ENCODE results near the gene CNTN5. TPM values are rescaled to one million over a fixed set of nuclear protein-coding genes. Genes with fewer than 3 reads are reported as not detected.

CNTN5 gene
- total and polyA plus RNA-seq, 2 experiments from 2014 or later = not detected

DNA sequence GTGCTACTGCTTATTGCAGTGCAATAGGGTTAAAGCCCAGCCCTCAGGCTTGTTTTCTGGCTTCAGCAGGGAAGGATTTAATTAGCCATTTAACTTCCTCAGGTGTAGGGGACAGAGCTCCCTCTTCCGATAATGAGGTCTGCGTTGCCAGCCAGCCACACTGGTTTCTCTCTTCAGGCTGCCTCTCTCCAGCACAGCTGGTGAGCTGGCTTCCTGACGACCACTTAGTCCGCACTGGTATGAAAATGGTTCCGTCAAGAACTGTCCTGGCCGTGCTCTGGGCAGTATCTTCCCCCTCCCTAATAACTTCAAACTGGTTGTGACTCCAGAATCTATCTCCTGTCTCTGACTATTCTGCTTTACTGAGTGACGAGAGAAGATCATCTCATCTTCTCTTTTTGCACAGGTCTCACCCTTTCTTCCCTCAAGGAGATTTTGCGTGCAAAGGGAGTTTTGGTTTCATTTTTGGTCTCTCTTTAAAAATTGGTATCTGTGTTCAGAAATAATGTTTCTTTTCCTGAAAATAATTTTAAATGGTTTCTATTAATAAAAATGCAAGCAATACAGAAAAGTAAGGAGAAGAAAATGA is 49.2 kb downstream of the CNTN5 start:
- no peaks in the 10 kb centered on the region for H3K27me3 ChIP-seq (replicated peaks; ENCODE audit: insufficient read depth)
- no peak overlapping the region for H3K4me2 ChIP-seq (ENCODE audit: unreplicated experiment)
- WGBS, 2 experiments (ENCODE audit: low coverage in 1 of 2, low lambda C conversion rate in 2 of 2, missing lambda C conversion rate in 2 of 2) = 2 to 4% methylated on average over 8 of the region's 8 CpGs
- H3F3A ChIP-seq (ENCODE audit: insufficient read depth) = no peaks in the 10 kb centered on the region
- no peak overlapping the region for H3K27ac ChIP-seq
- H3K79me2 ChIP-seq (ENCODE audit: insufficient read depth) = no peaks in the 10 kb centered on the region
- no peak overlapping the region for H3K9ac ChIP-seq
- no peak for TF ChIP-seq EZH2phosphoT487 (IDR thresholded peaks at IDR 0.05; ENCODE audit: insufficient read depth, low read depth)
- no peak for TF ChIP-seq EZH2 (IDR thresholded peaks at IDR 0.05; ENCODE audit: insufficient read depth, poor library complexity, severe bottlenecking)
- no peaks in the 10 kb centered on the region for H3K4me1 ChIP-seq (ENCODE audit: insufficient read depth)
- H4K20me1 ChIP-seq (ENCODE audit: insufficient read depth) = no peaks in the 10 kb centered on the region
- in situ Hi-C loops (cut with MboI) = no loop called here
- no peaks in the 10 kb centered on the region for H3K36me3 ChIP-seq (ENCODE audit: low read depth)
- peak overlapping the region; percentile 39; the same call in 1 of the 2 replicates for H3K4me3 ChIP-seq
- no peak for DNase-seq
- no peaks in the 10 kb centered on the region for H3K9me3 ChIP-seq (ENCODE audit: low read depth)
- no peaks in the 10 kb centered on the region for H3K9me2 ChIP-seq (ENCODE audit: insufficient read depth)
- H2AFZ ChIP-seq = peak overlapping the region; percentile 40; the same call in 1 of the 2 replicates

DNA sequence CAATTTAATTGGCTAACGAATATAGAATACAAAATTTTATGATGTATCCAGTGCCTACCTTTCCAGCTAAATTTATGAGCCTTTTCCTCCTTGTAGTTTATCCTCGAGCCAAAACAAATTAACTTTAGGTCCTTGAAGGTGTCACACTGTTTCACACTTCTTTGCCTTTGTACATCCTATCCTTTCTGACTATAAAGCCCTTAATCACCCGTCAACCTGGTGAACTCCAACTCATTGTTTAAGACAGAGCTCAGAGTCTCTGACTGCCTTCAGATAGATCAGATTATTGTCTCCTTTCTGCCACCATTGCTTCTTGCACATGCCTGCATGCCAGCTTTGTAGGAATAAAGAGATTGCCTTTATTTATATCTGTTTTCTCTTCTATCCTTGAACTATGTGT is 58.8 kb downstream of the CNTN5 start:
- no peak overlapping the region for H3K4me3 ChIP-seq
- no peak overlapping the region for H3K9ac ChIP-seq
- no peaks in the 10 kb centered on the region for H3F3A ChIP-seq (ENCODE audit: insufficient read depth)
- no peaks in the 10 kb centered on the region for H3K9me2 ChIP-seq (ENCODE audit: insufficient read depth)
- H2AFZ ChIP-seq = no peak overlapping the region
- no peaks in the 10 kb centered on the region for H4K20me1 ChIP-seq (ENCODE audit: insufficient read depth)
- H3K27me3 ChIP-seq (replicated peaks; ENCODE audit: insufficient read depth) = no peaks in the 10 kb centered on the region
- in situ Hi-C loops (cut with MboI) = no loop called here
- H3K4me2 ChIP-seq (ENCODE audit: unreplicated experiment) = no peak overlapping the region
- 6% methylated on average over 3 of the region's 3 CpGs for WGBS, 2 experiments (ENCODE audit: low coverage in 1 of 2, low lambda C conversion rate in 2 of 2, missing lambda C conversion rate in 2 of 2)
- no peaks in the 10 kb centered on the region for H3K36me3 ChIP-seq (ENCODE audit: low read depth)
- no peak overlapping the region for H3K27ac ChIP-seq
- no peak for DNase-seq
- H3K9me3 ChIP-seq (ENCODE audit: low read depth) = no peaks in the 10 kb centered on the region
- no peaks in the 10 kb centered on the region for H3K4me1 ChIP-seq (ENCODE audit: insufficient read depth)
- TF ChIP-seq EZH2 (IDR thresholded peaks at IDR 0.05; ENCODE audit: insufficient read depth, poor library complexity, severe bottlenecking) = no peak
- TF ChIP-seq EZH2phosphoT487 (IDR thresholded peaks at IDR 0.05; ENCODE audit: insufficient read depth, low read depth) = no peak
- H3K79me2 ChIP-seq (ENCODE audit: insufficient read depth) = no peaks in the 10 kb centered on the region

DNA sequence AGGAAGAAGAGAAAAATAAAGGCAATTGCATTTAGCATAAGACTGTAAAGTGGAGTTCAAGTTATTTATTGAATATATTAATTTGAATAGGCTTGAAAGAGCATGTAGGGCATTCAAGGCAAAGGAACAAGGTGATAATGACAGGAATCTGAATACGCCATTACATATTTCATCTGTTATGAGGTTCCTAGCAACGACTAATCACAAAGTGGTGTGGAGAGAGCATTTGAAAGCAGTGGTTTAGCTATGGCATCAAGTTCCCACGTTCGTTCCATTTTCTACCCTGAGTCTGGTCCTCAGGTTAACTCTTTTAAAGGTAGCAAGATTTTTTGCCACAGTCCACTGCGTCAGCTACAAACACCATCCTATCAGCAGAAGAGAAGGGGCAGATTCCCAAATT is 59.4 kb downstream of the CNTN5 start:
- Histone ChIP-seq H3K79me2 (ENCODE audit: insufficient read depth) (no peaks in the 10 kb centered on the region), H4K20me1 (ENCODE audit: insufficient read depth) (no peaks in the 10 kb centered on the region), H3K4me2 (ENCODE audit: unreplicated experiment) (no peak overlapping the region), H3K9me2 (ENCODE audit: insufficient read depth) (no peaks in the 10 kb centered on the region), H3K9me3 (ENCODE audit: low read depth) (no peaks in the 10 kb centered on the region), H3K27me3 (replicated peaks; ENCODE audit: insufficient read depth) (no peaks in the 10 kb centered on the region), H2AFZ (no peak overlapping the region), H3K4me1 (ENCODE audit: insufficient read depth) (no peaks in the 10 kb centered on the region), H3K4me3 (no peak overlapping the region), H3K9ac (no peak overlapping the region), H3K36me3 (ENCODE audit: low read depth) (no peaks in the 10 kb centered on the region), H3F3A (ENCODE audit: insufficient read depth) (no peaks in the 10 kb centered on the region), H3K27ac (no peak overlapping the region)
- in situ Hi-C loops (cut with MboI) = no loop called here
- DNase-seq = no peak
- WGBS, 2 experiments (ENCODE audit: low coverage in 1 of 2, low lambda C conversion rate in 2 of 2, missing lambda C conversion rate in 2 of 2) = 16 to 20% methylated on average over 5 of the region's 5 CpGs
- TF ChIP-seq EZH2 (IDR thresholded peaks at IDR 0.05; ENCODE audit: insufficient read depth, poor library complexity, severe bottlenecking) (no peak), EZH2phosphoT487 (IDR thresholded peaks at IDR 0.05; ENCODE audit: insufficient read depth, low read depth) (no peak)

DNA sequence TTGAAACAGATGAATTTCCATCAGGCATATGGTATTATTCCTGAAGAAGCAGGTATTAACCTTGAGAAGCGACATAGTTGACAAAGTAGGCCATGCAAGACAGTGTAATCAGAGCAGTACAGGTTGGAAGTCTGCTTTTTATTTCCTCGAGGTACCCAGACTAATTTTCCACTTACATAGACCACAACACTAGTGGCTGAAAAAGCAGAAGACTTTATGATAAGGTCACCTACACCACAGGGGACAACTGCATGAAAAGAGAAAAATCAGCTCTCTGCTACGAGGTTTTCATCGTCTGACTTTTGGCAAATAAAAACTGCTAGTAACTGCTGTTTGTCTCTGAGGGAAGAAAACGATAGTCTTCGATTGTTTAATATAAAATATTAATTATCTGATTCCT is 77.5 kb downstream of the CNTN5 start:
- no peak for DNase-seq
- Histone ChIP-seq H3K4me2 (ENCODE audit: unreplicated experiment) (no peak overlapping the region), H3K9ac (no peak overlapping the region), H3K9me3 (ENCODE audit: low read depth) (no peaks in the 10 kb centered on the region), H3K79me2 (ENCODE audit: insufficient read depth) (no peaks in the 10 kb centered on the region), H3K9me2 (ENCODE audit: insufficient read depth) (no peaks in the 10 kb centered on the region), H3K27ac (no peak overlapping the region), H3K27me3 (replicated peaks; ENCODE audit: insufficient read depth) (no peaks in the 10 kb centered on the region), H3F3A (ENCODE audit: insufficient read depth) (no peaks in the 10 kb centered on the region), H3K4me3 (no peak overlapping the region), H4K20me1 (ENCODE audit: insufficient read depth) (no peaks in the 10 kb centered on the region), H3K4me1 (ENCODE audit: insufficient read depth) (no peaks in the 10 kb centered on the region), H2AFZ (no peak overlapping the region), H3K36me3 (ENCODE audit: low read depth) (no peaks in the 10 kb centered on the region)
- WGBS, 2 experiments (ENCODE audit: low coverage in 1 of 2, low lambda C conversion rate in 2 of 2, missing lambda C conversion rate in 2 of 2) = 16 to 23% methylated on average over 6 of the region's 6 CpGs
- TF ChIP-seq EZH2 (IDR thresholded peaks at IDR 0.05; ENCODE audit: insufficient read depth, poor library complexity, severe bottlenecking) (no peak), EZH2phosphoT487 (IDR thresholded peaks at IDR 0.05; ENCODE audit: insufficient read depth, low read depth) (no peak)
- in situ Hi-C loops (cut with MboI) = no loop called here

DNA sequence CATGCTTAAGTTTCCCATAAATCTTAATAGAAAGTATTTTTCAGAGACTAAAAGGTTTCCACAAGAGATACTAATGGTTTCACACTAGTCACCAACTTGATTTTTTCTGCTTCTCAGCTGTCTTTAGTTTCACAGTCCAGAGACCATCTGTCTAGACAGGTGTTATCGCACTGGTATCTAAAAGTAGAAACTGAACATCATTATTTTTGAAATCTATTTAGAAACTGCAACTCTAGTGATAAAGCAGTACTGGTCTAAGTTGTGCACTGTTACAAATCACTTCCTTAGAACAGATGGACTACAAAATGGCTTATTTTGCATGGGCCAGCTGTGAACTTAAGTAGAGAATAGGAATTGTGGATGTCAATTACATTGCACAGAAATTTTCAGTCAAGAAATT is 78.0 kb downstream of the CNTN5 start:
- Histone ChIP-seq H3K9me2 (ENCODE audit: insufficient read depth) (no peaks in the 10 kb centered on the region), H3K4me3 (no peak overlapping the region), H3K9me3 (ENCODE audit: low read depth) (no peaks in the 10 kb centered on the region), H3K4me1 (ENCODE audit: insufficient read depth) (no peaks in the 10 kb centered on the region), H3K9ac (no peak overlapping the region), H3K79me2 (ENCODE audit: insufficient read depth) (no peaks in the 10 kb centered on the region), H3K4me2 (ENCODE audit: unreplicated experiment) (no peak overlapping the region), H3K27me3 (replicated peaks; ENCODE audit: insufficient read depth) (no peaks in the 10 kb centered on the region), H2AFZ (no peak overlapping the region), H3F3A (ENCODE audit: insufficient read depth) (no peaks in the 10 kb centered on the region), H3K36me3 (ENCODE audit: low read depth) (no peaks in the 10 kb centered on the region), H3K27ac (no peak overlapping the region), H4K20me1 (ENCODE audit: insufficient read depth) (no peaks in the 10 kb centered on the region)
- 26 to 32% methylated on average over 1 of the region's 1 CpG for WGBS, 2 experiments (ENCODE audit: low coverage in 1 of 2, low lambda C conversion rate in 2 of 2, missing lambda C conversion rate in 2 of 2)
- no peak for DNase-seq
- in situ Hi-C loops (cut with MboI) = no loop called here
- TF ChIP-seq EZH2 (IDR thresholded peaks at IDR 0.05; ENCODE audit: insufficient read depth, poor library complexity, severe bottlenecking) (no peak), EZH2phosphoT487 (IDR thresholded peaks at IDR 0.05; ENCODE audit: insufficient read depth, low read depth) (no peak)

All from GM23248 (cell line).